KBM-7 (cell line): ENCODE measurements around the gene TRIM9.

Source experiments
- DNase-seq: peaks from one replicate; pipeline ENCODE4 v3.0.0-alpha.2; 2015
- in situ Hi-C: fragments of 300-500 bp; cut with MboI; formaldehyde crosslinking; loops from 2 replicates; pipeline ENCODE4 v1.14.3; 2020; ENCODE audit warnings: low sequenced_read_pairs, low pct_unique_long_range_greater_than_20kb, mixed read lengths

The TRIM9 gene

DNA sequence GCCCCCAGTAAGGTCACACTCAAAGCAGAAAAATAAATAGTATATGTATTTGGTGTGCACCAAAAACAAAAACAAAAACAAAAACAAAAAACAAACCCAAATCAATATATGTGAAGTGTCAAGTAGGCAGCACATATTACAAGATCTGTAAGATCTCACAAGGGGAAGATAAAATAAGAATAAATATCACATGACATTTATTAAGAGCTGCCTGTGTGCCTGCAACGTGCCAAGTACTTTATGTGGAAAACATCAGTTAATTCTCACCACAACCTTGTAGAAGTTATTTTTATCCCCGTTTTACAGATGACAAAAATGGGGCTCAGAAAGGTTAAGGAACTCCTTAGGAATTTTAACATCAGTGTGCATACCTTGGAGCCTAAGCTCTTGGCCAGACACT, 26.6 kb downstream of the TRIM9 start:
- no peak for DNase-seq
- in situ Hi-C loops = no loop called here

DNA sequence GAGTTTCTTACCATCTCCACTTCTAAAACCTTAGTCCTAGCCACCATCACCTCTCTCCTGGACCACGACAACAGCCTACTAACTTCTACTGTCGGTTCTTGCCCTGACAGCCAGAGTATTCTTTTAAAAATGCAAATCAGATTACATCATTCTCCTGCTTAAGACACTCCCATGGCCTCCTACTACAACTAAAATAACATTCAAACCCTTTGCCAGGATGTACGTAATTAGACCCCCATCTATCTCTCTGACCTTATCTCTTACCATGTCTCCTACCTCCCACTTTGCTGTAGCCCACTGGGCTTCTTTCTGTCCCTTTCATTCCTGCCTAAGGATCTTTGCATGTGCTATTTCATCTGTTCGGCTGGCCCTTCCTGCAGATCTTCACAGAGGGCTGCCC, 27.6 kb downstream of the TRIM9 start:
- no peak for DNase-seq
- in situ Hi-C loops = no loop called here

DNA sequence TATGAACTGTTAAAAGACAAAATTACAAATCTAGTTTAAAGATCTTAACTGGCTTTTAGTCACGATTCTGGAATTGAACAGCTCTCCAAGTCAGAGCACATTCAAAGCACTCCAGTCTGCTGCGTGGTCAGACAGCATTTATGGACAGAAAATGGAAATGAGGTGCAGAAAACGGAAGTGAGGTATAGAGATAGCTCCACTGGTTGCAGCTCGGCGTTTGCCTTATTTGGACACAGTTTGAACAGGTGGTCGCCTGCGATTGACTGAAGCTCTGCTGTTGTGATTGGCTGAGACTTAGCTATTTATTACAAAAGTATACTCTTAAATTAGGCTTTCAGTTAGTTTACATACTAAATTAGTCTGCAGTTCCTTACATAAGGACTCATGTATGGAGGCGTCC, 28.3 kb downstream of the TRIM9 start:
- in situ Hi-C loops = no loop called here
- no peak for DNase-seq

DNA sequence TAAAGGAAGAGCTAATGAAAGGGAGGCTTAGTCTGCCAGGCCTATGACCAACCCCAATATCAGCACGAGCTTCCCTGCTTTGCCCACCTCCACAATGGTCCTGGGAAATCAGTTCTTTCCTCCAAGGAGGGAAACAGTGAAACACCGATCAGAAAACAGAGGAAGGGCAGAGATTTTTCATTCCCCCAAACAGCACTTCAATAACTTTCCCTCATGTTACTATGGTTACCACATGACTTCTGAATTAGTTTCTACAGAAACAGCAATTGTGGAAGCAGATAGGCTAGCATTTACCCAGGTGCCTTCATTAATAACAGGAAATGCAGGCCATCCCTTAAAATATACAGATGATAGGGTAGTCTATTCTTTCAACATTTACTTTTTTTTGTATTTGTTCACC, 35.9 kb downstream of the TRIM9 start:
- in situ Hi-C loops = no loop called here

DNA sequence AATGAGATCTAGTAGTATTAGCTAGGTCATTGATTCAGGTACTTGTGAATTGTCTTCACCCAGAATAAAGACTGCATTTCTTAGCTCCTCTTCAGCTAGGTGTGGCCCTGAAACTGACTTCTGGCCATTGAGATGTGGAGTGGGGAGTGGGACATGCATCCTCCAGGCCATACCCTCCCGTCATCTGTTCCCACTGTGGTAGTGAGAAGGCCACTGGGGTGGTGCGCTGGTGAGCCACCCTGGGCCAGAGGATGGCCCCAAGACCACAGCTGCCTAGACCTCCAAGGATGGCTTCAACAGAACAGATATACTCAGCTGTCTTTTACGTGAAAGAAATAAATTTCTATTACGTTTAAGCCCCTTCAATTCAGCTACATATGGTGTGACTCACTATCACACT, 36.5 kb downstream of the TRIM9 start:
- in situ Hi-C loops = no loop called here
- DNase-seq = no peak

More for the DNA sequence above, 35.9 kb downstream of the TRIM9 start:
- DNase-seq = no peak

DNA sequence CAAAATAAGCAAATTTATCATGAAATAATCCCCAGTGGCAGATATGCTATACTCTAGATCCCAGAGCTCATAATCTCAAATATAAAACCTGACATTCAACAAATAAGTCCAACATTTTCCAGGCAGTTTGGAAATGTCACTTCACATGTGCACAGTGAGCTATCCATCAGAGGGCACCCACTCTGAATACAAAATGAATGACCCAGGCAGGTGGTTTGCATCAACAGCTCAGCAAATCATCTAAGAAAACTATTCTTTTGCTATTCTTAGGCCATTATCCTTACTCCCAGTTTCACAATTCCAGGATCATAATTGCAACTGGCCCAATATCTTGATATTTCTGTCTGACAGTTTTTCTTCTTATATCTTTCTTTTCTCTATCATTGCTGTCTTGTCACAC, 38.5 kb downstream of the TRIM9 start:
- no peak for DNase-seq
- in situ Hi-C loops = no loop called here

DNA sequence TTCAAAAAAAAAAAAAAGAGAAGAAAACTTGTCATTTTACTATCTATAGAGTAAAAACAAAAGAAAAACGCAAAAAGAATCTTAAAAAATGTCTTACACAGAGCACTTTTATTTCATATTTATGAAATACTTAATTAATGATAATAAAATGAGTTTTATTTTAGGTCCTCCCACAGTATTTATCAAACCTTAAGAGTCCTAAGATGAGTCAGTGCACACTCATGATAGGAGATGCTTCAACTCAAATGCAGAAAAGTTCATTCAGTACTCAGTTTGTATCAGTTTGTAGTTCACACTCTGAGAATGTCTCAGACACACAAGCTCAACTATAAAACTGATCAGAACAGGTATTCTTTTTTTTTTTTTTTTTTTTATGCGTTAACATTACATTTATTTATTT, 41.7 kb downstream of the TRIM9 start:
- DNase-seq = no peak
- in situ Hi-C loops = no loop called here

DNA sequence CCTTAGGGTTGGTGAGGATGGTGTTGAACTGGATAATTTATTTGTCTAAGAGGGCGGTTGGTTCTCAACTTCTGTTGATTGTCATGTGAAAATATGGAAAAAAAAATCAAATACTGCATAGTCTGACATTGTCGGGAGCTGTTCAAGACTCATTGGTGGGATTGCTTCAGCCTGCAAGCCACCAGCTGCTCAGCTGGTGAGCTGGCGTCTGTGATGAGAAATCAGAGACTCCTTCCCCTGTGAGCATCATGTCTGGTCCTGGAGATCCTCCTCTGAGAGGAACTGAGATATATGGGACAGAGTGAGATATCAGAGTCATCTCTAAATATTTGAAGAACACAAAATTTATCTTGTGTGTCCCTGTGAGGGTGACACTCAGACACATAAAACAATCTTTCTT, 49.9 kb downstream of the TRIM9 start:
- in situ Hi-C loops = no loop called here
- no peak for DNase-seq

DNA sequence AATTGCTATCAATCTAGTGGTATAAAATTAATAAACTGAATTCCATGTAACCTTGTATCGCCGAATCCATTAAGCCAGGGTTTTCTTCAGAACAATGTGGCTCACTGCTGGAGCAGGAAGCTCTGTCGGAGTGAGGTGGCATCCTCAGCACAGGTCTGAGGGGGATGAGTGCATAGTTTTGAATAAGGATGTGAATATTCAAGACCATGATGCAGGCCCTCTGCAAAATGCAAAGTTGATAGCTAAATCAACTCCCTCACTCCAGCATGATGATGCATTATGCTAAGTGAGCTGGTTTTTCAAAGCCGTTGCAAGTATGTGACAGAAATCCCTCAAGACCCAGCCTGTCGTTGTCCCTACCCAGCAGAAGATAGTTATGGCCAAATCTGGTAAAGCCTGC, 53.0 kb downstream of the TRIM9 start:
- in situ Hi-C loops = no loop called here

DNA sequence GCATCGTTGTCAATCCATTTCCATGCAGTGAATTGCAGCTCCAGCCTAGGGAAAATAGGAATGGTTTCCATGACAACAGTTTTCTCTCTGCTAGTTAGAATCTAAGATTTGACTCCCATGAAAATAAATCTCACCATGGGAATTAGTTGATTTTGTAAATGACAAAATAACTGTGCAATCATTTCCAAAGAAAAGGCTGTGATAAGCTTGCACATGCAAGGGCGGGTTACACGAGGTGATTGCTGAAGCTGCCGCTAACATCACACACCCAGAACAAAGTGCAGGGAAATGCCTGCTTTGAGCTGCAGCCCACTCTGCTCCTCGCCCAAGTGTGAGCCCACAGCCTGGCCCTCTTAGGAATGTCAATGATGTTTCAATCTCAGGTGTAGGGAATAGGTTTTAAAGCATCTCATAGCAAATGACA, 53.8 kb downstream of the TRIM9 start:
- in situ Hi-C loops = no loop called here
- DNase-seq = no peak

More for the DNA sequence above, 53.0 kb downstream of the TRIM9 start:
- no peak for DNase-seq

DNA sequence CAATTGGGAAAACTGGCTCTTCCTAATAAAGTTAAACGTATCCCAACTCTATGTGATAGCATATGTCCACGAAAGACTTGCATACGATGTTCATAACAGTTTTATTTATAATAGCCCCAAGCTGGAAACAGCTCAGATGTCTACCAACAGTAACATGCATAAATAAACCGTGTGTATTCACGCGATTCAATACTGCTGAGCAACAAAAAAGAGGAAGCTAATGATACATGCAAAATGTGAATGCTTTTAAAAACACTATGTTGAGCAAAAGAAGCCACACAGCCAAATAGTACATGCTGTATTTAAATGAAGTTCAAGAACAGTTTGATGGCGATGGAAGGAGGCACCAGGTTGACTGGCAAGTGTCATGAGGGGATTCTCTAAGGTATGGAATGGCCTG, 55.7 kb downstream of the TRIM9 start:
- in situ Hi-C loops = no loop called here
- DNase-seq = peak; percentile 41

DNA sequence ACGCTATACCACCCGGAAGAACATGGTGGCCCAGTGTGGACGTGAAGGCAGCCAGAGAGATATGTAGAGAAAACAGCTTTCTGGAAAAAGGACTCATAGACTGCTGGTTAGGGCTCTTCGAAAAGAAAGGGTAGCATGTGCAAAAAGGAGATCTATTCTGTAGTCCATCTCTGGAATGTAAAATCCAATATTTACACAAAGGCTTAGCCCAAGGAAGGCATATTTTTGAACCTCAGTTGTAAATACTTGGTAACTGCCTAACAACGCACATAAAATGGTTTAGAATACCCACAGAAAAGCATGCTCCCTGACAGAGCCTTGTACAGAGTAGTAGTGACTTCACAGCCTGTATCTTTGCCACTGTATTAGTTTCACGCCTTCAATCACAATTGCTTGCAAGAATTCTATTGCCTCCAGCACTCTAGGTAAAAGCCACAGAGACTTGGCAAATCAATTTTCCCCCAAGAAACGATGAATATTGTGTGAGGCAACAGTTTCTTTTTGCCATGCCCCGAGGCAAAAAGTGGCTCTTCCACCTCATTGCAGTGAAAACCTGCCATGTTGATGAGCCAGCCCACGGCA, 59.2 kb downstream of the TRIM9 start:
- DNase-seq = no peak
- in situ Hi-C loops = no loop called here

DNA sequence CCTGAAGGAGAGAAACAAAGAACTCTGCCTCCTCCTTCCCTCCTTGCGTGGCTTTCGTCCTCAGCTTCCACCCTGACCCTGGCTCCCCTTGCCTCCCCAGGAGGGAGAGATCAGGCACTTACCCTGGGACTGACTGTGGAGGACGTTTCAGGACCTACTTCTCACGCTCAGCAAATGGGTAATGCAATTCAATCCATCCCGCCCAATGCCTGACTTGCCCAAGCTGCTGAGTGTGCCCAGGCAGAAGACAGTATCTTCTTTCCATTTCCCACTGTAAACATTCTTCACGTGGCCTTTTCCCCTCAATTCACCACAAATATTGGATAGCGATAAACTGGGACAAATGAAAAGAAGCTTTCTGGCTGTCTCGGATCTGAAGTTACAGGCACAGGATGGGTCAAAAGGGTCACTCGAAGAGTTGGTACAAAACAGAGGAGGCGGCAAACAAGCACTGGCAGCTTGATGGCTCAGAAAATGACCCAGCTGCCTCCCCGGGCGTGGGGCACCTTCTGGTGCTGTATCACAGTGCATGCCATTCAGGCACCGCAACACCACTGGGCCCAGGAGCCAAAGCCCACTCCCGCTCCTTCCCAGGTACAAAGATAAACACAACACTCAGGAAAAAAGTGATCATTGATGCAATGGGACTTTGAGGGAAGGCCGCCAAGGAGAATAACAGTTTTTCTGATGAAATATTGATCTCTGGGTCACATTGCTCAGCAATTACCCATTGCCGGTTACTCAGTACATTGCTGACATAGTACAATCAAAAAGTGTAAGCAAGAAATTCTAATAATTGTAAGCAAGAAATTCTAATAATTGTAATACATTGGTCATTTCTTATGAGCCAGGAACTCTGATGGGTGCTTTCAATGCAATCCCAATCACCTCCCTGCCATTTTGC, 65.8 kb downstream of the TRIM9 start:
- DNase-seq = no peak
- in situ Hi-C loops = no loop called here

DNA sequence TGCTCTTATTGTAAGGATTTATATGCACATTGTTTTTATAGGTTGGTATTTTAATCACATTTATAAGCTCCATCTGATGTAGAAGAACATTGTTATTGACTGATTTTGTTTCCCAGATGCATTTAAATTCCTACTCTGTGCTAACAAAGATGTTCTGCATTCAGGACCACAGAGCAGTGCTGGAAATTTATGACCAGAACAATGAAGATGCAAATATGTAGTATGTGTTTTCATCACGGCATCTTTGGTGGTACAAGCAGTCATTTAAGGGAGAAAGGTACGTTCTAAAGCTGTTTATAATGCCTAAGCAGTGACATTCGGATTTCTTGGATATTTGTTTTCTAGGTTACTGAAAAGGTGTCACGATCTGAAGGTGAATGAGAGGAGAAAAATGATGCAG, 66.5 kb downstream of the TRIM9 start:
- in situ Hi-C loops = no loop called here
- DNase-seq = no peak

DNA sequence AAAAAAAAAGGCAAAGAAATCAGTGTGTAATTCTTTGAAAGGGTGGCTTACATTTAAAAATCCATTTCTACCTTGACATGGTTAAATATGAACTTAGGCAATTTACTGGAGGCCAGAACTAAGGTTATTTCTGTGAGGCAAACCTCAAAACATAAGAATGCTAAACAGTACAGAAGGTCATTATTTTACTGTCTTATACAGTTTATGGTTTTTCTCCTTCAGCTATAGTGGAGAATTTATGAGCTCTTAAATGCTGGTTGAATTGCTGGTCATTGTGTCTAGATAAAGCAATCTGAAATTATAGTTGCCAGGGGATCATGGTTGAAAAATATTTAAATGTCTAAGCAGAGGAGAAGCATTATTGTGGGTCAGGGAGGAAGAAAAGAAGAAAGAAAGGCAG, 70.5 kb downstream of the TRIM9 start:
- DNase-seq = no peak
- in situ Hi-C loops = no loop called here

DNA sequence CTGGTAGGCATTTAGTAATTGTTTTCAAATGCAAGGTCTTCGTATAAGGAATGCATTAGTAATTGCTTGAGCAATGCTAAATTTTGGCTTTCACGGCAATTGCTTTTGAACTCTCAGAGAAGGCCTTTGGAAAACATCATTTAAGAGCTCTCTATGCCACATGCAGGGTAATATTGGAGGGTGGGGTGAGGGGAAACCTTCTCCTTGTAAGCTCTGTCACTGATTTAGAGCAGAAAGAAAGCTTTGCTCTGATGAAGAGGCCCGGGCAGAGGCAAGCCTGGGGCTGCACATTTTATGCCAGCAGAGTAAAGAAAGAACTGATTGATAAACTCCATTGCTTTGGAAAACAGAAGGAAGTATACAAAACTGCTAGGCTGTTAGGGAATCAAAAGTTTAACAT, 70.9 kb downstream of the TRIM9 start:
- no peak for DNase-seq
- in situ Hi-C loops = no loop called here

DNA sequence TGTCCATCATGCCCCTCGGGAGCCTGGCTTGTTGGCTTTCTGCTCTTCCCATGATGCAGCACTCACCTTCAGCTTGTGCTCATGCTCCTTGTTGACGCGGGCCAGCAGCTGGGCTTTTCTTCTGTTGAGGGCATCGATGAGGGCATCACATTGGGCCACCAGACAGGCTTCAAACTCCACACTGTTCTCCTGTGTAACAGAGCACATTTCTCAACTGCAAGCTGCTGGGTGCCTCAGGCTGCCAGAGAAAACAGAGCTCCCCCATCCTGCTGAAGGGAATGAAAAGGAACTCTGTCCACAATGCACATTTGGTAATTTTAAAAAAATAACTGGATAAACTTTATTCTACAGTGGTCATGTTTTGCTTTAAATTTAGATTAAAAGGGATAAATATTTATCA, 72.1 kb downstream of the TRIM9 start:
- in situ Hi-C loops = no loop called here
- DNase-seq = no peak

DNA sequence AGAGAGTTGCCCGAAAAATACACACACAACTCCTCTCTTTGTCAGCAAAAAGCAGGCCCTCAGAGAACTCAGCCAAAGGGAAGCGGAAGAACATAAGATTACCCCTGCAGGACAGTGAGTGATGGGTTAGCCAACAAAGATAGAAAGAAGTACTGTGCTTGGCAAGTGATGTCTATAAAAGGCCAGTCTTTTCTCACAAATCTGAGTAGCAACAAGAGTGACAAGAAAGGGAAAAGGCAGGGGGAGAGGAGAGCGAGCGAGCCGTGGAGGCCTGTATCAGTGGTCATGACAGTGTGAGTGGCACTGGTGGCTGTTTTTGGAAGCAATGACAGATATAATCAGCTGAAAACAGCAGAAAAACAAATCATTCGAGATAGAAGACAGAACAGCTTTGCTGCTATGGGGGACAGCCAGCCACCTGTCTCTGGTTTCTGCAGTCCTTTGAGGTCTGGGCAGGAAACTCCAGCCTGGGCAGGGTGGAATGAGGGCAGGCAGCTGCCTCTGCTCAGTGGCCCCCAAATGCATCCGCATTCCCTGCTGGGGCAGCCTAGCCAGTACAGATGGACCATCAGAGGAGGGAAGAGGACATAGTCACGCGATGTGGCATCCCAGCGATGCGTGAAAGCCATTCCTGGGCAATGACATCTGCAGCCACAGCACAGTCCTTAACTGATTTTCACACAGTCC, 74.7 kb downstream of the TRIM9 start:
- DNase-seq = no peak
- in situ Hi-C loops = no loop called here

DNA sequence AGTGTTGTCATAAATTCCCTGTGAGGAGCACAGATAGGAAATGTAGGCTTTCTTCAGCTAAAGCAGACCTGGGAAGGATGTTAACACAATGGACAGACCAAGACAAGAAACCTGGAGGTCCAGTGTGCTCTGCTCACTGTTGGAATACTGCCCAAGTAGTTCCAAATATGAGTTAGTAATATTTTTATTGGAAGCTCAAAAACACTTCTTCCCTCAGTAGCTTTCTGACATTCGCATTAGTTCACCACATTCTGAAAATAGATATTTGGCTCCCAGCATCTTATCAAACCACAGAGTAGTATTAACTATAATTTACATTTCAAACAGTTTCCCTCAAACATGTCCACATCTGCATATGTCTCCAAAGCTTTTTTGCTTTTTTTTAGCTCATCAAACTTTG, 75.8 kb downstream of the TRIM9 start:
- in situ Hi-C loops = no loop called here
- DNase-seq = no peak

DNA sequence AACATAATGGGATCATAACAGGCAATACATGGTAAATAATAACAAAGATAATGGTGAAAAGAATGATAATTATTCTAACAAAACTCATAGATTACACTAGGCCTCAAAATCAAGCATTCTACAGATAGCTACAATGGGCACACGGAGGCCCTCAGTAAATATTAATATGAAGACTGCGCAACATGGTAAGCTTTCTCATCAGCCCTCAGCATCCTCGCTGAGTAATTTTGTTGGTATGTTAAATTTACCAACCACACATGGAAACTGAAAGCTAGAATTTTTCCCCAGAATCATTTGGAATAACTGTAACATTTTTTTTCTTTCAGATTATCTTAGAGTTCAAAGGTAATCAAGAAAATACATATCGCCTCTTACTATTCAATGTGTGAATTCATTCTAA, 76.4 kb downstream of the TRIM9 start:
- DNase-seq = no peak
- in situ Hi-C loops = no loop called here
